ENCODE data around the gene PIWIL4. TPM values are rescaled to one million over a fixed set of nuclear protein-coding genes. Genes with fewer than 3 reads are reported as not detected.

Gene PIWIL4
- total and polyA plus RNA-seq, 9 of the 15 experiments (the other 6 are each of a cell fraction or from before 2014, with no cell fraction given): 6.3 to 17.0 (median 10.8) TPM

GRCh38 chr11:94557992-94558391 lies 9.2 kb upstream of the PIWIL4 start:
- peaks cover 0 to 15% of the 10 kb centered on the region in 2 experiments; a peak in 3 of 5 replicates for H3K4me1 ChIP-seq (replicated peaks in 1 of 2; ENCODE audit: control insufficient read depth in 2 of 2, insufficient read depth in 2 of 2, low read length in 2 of 2)
- no peak overlapping the region for H2AFZ ChIP-seq (ENCODE audit: low read depth, low read length)
- no peaks in the 10 kb centered on the region for H3K36me3 ChIP-seq (ENCODE audit: control insufficient read depth, insufficient read depth, low read length)
- no peak overlapping the region for H3K4me2 ChIP-seq (ENCODE audit: insufficient read depth, low read length)
- ChIA-PET POLR2A (interaction anchor here (0.7 to 1.6 kb wide), 2 partner anchors 11 to 743 kb away, joined by 4 to 5 read pairs; no protein-coding TSS in a partner anchor), CTCF (ENCODE audit: low intra/inter-chr PET ratio) (no interaction called here)
- no peak overlapping the region for H3K4me3 ChIP-seq
- BruUV-seq (replicated peaks): no TSS peak
- intact Hi-C loops (cut with micrococcal nuclease) (no loop called here), in situ Hi-C loops (cut with MboI) (no loop called here)
- no peaks in the 10 kb centered on the region; a peak in 1 of 5 replicates for H3K27me3 ChIP-seq (ENCODE audit: control insufficient read depth in 2 of 2, insufficient read depth in 2 of 2, low read length in 2 of 2)
- no peak for TF ChIP-seq ZNF274 (IDR thresholded peaks at IDR 0.05; ENCODE audit: borderline replicate concordance, low read depth, low read length)
- H3K9me3 ChIP-seq (replicated peaks; ENCODE audit: control insufficient read depth, insufficient read depth, low read depth, low read length): no peaks in the 10 kb centered on the region
- ATAC-seq (no peak), FAIRE-seq (no peak), DNase-seq (ENCODE audit: extremely low read depth in 1 of 4, low spot score in 3 of 4) (no peak)
- H4K20me1 ChIP-seq (replicated peaks; ENCODE audit: control insufficient read depth, insufficient read depth, low read length): no peaks in the 10 kb centered on the region
- no peaks in the 10 kb centered on the region for H3K79me2 ChIP-seq (ENCODE audit: control insufficient read depth, insufficient read depth, low read length)
- no peaks in the 10 kb centered on the region for H3K9me1 ChIP-seq (ENCODE audit: control insufficient read depth, insufficient read depth, low read length)
- H3K9ac ChIP-seq (ENCODE audit: insufficient read depth in 1 of 2, low read depth in 2 of 2, low read length in 2 of 2): no peak overlapping the region
- H3K27ac ChIP-seq (ENCODE audit: extremely low read depth, low read depth, low read length): no peak overlapping the region
- WGBS (ENCODE audit: insufficient coverage, low coverage, missing lambda C conversion rate): 14% methylated on average over 1 of the region's 1 CpG

- peak; percentile 9; the same call in 1 of the 2 replicates for TF ChIP-seq CEBPB (tag; IDR thresholded peaks at IDR 0.05)
- no peak for TF ChIP-seq NR2C2 (CRISPR knock-in tag; IDR thresholded peaks at IDR 0.05)
- 0 out of 2 replicates have a peak, but pooled peaks have one; percentile 16 for TF ChIP-seq NR2C2 (tag; IDR thresholded peaks at IDR 0.05)
- no peak for TF ChIP-seq ZNF263 (CRISPR knock-in tag; IDR thresholded peaks at IDR 0.05; ENCODE audit: borderline replicate concordance)
- TF ChIP-seq SMARCB1 (IDR thresholded peaks at IDR 0.05; ENCODE audit: insufficient read length, low read depth): peak; percentile 32
- peak; percentile 67 for TF ChIP-seq ESRRA (IDR thresholded peaks at IDR 0.05; ENCODE audit: borderline replicate concordance, low read depth)
- no peak for TF ChIP-seq SIN3B (IDR thresholded peaks at IDR 0.05; ENCODE audit: low read depth)
- TF ChIP-seq BRCA1 (IDR thresholded peaks at IDR 0.05): no peak
- TF ChIP-seq BRCA1 (CRISPR knock-in tag; IDR thresholded peaks at IDR 0.05): no peak
- TF ChIP-seq ZNF639 (CRISPR knock-in tag; conservative IDR thresholded peaks at IDR 0.05 in 1 of 2, IDR thresholded peaks at IDR 0.05 in 1 of 2): no peak
- peak; percentile 39 for TF ChIP-seq MEIS2 (IDR thresholded peaks at IDR 0.05; ENCODE audit: partially characterized antibody)
- TF ChIP-seq THRAP3 (IDR thresholded peaks at IDR 0.05; ENCODE audit: borderline replicate concordance): no peak
- TF ChIP-seq ZNF347 (CRISPR knock-in tag; IDR thresholded peaks at IDR 0.05; ENCODE audit: low read depth): no peak
- H3K27ac ChIP-seq (ENCODE audit: extremely low read depth, low read depth, low read length): peak overlapping the region; percentile 35; the same call in 1 of the 3 replicates
- H3K4me3 ChIP-seq: no peak overlapping the region
- in situ Hi-C loops (cut with MboI): no loop called here
- no peaks in the 10 kb centered on the region; a peak in 1 of 5 replicates for H3K27me3 ChIP-seq (ENCODE audit: control insufficient read depth in 2 of 2, insufficient read depth in 2 of 2, low read length in 2 of 2)
- BruUV-seq (replicated peaks): no TSS peak
- no peaks in the 10 kb centered on the region for H3K36me3 ChIP-seq (ENCODE audit: control insufficient read depth, insufficient read depth, low read length)
- intact Hi-C loops (cut with micrococcal nuclease): no loop called here
- H3K79me2 ChIP-seq (ENCODE audit: control insufficient read depth, insufficient read depth, low read length): no peaks in the 10 kb centered on the region
- DNase-seq (ENCODE audit: extremely low read depth in 1 of 4, low spot score in 3 of 4): no peak
- no peak overlapping the region; a peak in 1 of 4 replicates for H3K9ac ChIP-seq (ENCODE audit: insufficient read depth in 1 of 2, low read depth in 2 of 2, low read length in 2 of 2)
- no peaks in the 10 kb centered on the region for H4K20me1 ChIP-seq (replicated peaks; ENCODE audit: control insufficient read depth, insufficient read depth, low read length)
- WGBS (ENCODE audit: insufficient coverage, low coverage, missing lambda C conversion rate): 25% methylated on average over 1 of the region's 1 CpG
- FAIRE-seq: no peak
- ATAC-seq: peak; percentile 44; the same call in 2 of the 3 replicates
- no peak overlapping the region; the same call in 1 of the 2 replicates for H3K4me2 ChIP-seq (ENCODE audit: insufficient read depth, low read length)
- H3K9me1 ChIP-seq (ENCODE audit: control insufficient read depth, insufficient read depth, low read length): no peaks in the 10 kb centered on the region
- H2AFZ ChIP-seq (ENCODE audit: low read depth, low read length): peak overlapping the region; percentile 67
- POLR2A ChIA-PET: interaction anchor here (1.6 kb wide), 1 partner anchor 11 kb away, joined by 5 read pairs; no protein-coding TSS in a partner anchor
- H3K4me1 ChIP-seq (replicated peaks in 1 of 2; ENCODE audit: control insufficient read depth in 2 of 2, insufficient read depth in 2 of 2, low read length in 2 of 2): peaks cover 0 to 19% of the 10 kb centered on the region in 2 experiments; a peak in 3 of 5 replicates
- no peaks in the 10 kb centered on the region for H3K9me3 ChIP-seq (replicated peaks; ENCODE audit: control insufficient read depth, insufficient read depth, low read depth, low read length)
- CTCF ChIA-PET (ENCODE audit: low intra/inter-chr PET ratio): no interaction called here
Measured at GRCh38 chr11:94558468-94558867, 8.7 kb upstream of the PIWIL4 start.
